ENCODE results near the gene PPEF2.

- TF ChIP-seq CTCF (IDR thresholded peaks at IDR 0.05; ENCODE audit: low read depth, low read length, missing input control) (no peak), EGR1 (IDR thresholded peaks at IDR 0.05; ENCODE audit: low read depth in 2 of 2) (no peak), ZBTB33 (IDR thresholded peaks at IDR 0.05) (no peak), JUND (IDR thresholded peaks at IDR 0.05) (no peak), REST (IDR thresholded peaks at IDR 0.05) (no peak), ATF3 (IDR thresholded peaks at IDR 0.05) (no peak), RAD21 (IDR thresholded peaks at IDR 0.05) (no peak), MAX (IDR thresholded peaks at IDR 0.05) (no peak), FOXA1 (IDR thresholded peaks at IDR 0.05) (no peak)
These were observed 46.7 kb upstream of the PPEF2 start for GRCh38 chr4:75948822-75949444.
